AG04449 (cell line): ENCODE data around the gene BBX.

Experiments used
- CTCF ChIA-PET: fragments of 350-600 bp; formaldehyde crosslinking; extraction: SDS; loops from one replicate; lab custom pipeline; 2021; ENCODE audit warnings: antibody characterized with exemption; lab: Yijun Ruan, JAX
- POLR2A ChIA-PET: fragments of 400-600, 350-600 bp; formaldehyde crosslinking; extraction: SDS; loops from one replicate; lab custom pipeline; 2020; ENCODE audit warnings: antibody characterized with exemption, inconsistent platforms; lab: Yijun Ruan, JAX
- DNase-seq: peaks from one replicate; pipeline ENCODE4 v3.0.0-alpha.2; 2010; ENCODE audit warnings: low read depth, low spot score
- H3K4me3 ChIP-seq: 2 replicates; pipeline ENCODE4 v1.5.1; 2011; ENCODE audit warnings: low read depth, mild to moderate bottlenecking, control low read depth, low read length
- CTCF ChIP-seq: IDR thresholded peaks from one replicate; pipeline ENCODE4 v1.5.1; 2011; ENCODE audit warnings: mild to moderate bottlenecking, moderate library complexity, low read length, control low read depth, inconsistent platforms; ENCODE audit not compliant: insufficient read depth; ENCODE audit errors: missing control alignments

Gene BBX

GRCh38 chr3:107637416-107638183 lies 114.8 kb downstream of the BBX start:
- DNase-seq: no peak
- ChIA-PET POLR2A (no interaction called here), CTCF (interaction anchor here (1.1 kb wide), 1 partner anchor 8 kb away, joined by 3 read pairs; no protein-coding TSS in a partner anchor)
- no peak overlapping the region for H3K4me3 ChIP-seq
- TF ChIP-seq CTCF: no peak

GRCh38 chr3:107641572-107642307 lies 119.0 kb downstream of the BBX start:
- ChIA-PET POLR2A (no interaction called here), CTCF (interaction anchor here (0.6 to 3.6 kb wide), 5 partner anchors 12 to 369 kb away, joined by 3 to 25 read pairs (median 5); no protein-coding TSS in a partner anchor)
- no peak for TF ChIP-seq CTCF
- no peak for DNase-seq
- H3K4me3 ChIP-seq: no peak overlapping the region

- H3K4me3 ChIP-seq: no peak overlapping the region
- DNase-seq: no peak
- CTCF ChIA-PET: interaction anchor here (0.9 to 3.6 kb wide), 8 partner anchors 10 to 408 kb away, joined by 3 to 25 read pairs (median 4); no protein-coding TSS in a partner anchor
- POLR2A ChIA-PET: no interaction called here
- TF ChIP-seq CTCF: no peak
Observed at GRCh38 chr3:107643038-107643883, 120.5 kb downstream of the BBX start.

GRCh38 chr3:107644631-107645030 lies 121.9 kb downstream of the BBX start:
- CTCF ChIA-PET: interaction anchor here (1.7 to 3.6 kb wide), 4 partner anchors 11 to 409 kb away, joined by 6 to 25 read pairs (median 8); no protein-coding TSS in a partner anchor
- POLR2A ChIA-PET: no interaction called here
- no peak for TF ChIP-seq CTCF
- DNase-seq: no peak
- H3K4me3 ChIP-seq: no peak overlapping the region

- no peak overlapping the region for H3K4me3 ChIP-seq
- ChIA-PET CTCF (no interaction called here), POLR2A (no interaction called here)
- no peak for DNase-seq
- no peak for TF ChIP-seq CTCF
Observed at GRCh38 chr3:107650788-107651187, 128.0 kb downstream of the BBX start.
